ENCODE data around the gene UBR4. TPM values are rescaled to one million over a fixed set of nuclear protein-coding genes. Genes with fewer than 3 reads are reported as not detected.

The UBR4 gene
- polyA plus RNA-seq, 10 donors = 64.0 to 86.1 (median 77.4) TPM

DNA sequence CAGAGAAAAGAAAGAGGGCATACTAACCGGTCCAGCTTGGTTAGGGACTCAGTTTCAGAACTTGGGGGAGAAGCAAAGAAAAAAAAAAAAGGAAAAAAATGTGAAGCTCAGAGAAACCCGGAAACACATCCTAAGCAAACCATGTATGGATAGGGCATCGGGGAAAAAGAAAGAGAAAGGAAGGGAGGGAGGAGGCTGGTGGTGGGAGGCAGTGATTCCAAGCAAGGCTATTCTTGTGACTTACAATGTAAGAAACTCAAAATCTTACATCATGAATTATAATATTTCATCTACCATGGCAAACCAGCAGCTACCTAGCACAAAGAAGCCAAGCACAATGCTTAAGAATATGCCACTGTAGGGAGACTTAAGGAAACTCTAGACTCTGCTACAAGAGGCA lies 60.3 kb downstream of the UBR4 start:
- DNase-seq = no peak

DNA sequence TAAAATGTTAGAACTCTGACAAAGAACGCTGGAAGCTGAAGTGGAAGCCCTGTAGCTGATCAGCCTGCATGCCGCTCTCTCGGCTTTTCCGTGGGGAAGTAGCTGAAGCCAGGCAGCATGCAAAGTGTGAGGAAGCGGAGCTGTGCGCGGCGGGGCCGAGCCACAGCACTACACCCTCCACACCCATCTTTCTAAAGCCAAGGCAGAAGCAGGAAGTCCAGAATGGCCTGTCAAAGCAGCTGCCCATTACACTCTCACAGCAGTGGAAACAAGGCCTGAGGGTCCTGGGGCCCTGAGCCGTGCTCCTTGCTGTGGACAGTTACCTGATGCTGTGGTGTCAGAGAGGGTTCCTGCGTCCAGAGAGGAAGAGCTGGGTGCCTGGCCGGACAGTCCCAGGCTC lies 69.6 kb downstream of the UBR4 start:
- peak in 1 of 3 donors; percentile 7 for DNase-seq

DNA sequence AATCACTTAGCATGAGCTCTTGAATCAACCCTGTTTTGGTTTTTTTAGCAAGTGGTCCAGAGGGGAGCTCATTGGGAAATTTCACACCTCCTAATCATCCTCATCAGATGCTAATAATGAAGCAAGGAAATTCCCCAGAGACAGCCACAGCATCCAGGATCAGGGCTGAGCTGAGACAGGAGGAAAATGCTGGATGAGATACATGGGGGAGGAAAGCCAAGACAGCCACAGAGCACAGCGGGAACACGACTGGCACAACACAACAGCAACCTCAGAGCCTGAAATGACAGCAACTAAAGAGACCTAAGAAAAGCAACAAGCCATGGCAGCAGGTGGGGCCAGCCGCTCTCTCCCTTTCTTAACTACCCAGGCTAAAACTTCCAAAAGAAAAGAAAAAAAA lies 70.4 kb downstream of the UBR4 start:
- DNase-seq = no peak

DNA sequence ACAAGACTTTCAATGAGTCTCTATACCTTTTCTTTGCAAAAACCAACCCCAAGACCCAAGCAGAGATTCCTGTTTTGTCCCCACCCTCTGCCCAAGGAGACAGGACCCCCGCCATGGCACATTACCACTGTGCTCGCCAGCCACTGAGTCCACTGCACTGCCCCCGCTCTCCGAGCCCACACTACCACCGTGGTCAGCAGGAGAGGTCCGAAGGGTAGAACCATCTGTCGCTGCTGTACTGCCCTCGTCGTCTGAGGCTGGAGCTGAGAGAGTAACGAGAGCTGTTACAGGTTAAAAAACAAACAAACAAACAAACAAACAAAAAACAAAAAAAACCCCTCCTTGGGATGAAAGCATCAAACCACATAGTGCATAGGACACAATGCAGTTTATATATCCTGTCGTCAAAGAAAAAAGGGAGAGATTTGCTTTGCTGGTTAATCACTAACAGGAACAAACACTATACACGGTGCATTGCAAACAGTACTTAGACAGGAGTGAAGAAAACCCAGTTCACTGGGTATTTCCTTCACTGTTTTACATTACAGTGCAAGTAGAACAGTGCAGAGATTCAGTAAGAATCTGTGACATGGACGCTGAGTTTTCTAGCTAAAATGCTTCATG lies 71.0 kb downstream of the UBR4 start:
- DNase-seq = no peak

DNA sequence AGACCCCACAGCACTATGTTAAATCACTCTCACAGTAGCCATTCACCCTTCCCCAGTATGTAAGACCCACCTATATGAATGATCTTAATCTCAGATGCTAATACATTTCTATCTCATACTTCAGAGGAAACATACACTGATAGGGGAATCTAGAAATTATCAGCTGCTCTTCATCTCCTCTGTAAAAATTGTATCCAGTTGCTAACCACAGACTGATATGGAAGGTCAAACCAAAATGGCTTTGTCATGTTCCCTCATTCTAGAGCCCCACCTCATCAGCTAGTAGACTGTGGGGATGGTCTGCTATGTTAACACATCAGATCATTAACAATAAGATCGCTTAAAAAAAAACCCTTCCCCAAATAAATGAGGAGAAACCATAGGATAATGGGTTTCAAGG lies 71.7 kb downstream of the UBR4 start:
- no peak for DNase-seq

DNA sequence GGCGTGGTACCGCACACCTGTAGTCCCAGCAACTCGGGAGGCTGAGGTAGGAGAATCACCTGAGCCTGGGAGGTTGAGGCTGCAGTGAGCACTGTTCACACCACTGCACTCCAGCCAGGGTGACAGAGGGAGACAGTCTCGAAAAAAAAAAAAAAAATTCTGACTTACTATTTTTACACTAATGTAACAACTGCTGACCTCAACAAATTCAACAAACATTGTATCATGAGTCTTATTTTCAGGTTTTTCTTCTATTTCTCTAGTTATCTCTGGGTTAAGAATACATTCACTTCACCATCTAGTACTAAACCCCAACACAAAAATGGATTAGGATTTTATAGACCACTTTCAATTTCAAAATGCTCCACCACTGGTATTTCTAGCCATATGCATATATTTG lies 72.9 kb downstream of the UBR4 start:
- DNase-seq = no peak

DNA sequence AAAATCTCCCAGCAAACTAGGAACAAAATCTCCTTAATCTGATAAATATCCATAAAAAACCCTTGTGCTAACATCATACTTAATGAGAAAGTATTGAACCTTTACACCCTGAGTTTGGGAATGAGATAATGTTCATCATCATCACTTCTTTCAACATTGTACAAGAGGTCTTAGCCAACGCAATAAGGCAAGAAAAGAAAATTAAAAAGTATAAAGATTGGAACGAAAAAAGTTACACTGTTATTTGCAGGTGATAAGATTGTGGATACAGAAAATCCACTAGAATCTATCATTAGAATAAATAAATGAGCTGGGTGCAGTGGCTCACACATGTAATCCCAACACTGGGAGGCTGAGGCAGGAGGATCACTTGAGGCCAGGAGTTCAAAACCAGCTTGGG lies 76.7 kb downstream of the UBR4 start:
- DNase-seq = no peak

DNA sequence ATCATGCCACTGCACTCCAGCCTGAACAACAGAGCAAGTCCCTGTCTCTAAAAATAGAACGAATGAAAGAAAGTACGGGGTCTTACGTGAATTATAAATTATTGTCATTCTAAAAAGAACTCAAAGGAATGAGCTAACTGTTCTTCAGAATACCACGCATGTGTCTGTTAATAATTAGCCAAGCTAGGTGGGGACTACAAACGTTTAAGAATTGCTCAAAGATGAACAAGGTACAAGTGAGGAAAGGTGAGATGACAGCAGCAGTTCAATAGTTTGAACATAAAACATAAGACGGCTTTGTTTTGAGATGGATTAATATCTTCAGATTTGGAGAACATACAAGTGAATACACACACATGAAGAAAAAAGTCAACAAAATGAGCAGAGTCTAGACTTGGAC lies 79.6 kb downstream of the UBR4 start:
- DNase-seq = no peak

DNA sequence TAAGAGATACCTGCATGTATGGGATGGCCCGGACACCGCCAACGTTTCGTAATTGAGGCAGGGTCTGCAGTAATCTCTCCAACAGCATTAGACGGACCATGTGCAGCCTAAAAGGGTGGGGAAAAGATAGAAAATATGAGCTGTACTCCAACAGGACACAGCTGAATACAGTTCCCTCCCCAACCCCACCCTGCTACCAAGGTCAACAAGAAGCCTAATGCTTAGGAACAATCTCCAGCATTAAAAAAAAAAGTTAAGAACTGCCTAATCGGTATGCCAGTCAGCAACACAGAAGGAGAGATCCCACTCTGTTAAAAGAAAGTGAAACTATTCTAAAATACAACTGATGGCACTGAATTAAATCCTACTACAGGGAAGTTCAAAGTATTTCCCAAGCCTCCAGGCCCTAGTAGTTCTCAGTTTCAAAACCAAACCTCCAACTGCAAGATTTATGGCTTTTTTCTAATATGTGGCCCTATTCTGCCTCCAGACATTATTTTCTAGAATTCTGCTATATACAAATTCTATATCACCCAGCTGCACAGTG lies 81.0 kb downstream of the UBR4 start:
- DNase-seq = no peak

DNA sequence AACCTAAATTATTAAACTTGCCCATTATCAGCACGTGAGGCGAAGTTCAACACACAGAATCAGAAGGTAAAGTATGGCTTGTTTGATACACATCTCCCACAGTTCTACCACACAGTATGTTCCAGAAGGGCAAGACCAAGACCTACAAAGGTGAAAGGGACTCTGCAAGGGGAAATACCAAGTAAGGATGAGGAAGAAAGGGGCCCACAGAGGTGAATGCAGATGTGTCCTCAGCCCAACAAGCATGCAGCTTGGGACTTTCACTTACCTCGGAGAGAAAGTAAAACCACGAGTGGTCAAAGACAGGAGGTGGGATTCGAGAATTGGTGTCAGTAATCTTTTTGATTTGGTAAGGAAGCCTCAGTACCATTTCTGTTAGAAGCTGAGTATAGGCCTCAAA lies 85.8 kb downstream of the UBR4 start:
- DNase-seq = no peak

DNA sequence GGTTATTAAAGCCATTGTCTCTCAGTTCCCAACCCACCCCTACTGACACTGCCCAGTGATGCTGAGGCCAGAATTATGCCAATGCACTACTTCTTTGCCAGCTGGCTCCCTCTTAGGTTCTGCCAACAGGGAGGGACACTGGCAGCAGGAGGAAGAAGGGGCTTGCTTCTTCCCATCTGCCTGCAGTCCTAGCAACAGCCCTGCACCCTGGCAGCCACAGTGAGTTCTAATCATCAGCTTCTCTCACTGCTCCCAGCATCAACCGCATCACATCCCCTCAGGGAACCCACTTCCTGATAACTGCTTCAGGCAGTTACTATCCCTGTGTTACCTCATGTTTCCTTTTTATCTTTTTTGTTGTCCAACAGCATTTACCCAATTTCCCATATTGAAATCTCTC lies 86.2 kb downstream of the UBR4 start:
- no peak for DNase-seq

DNA sequence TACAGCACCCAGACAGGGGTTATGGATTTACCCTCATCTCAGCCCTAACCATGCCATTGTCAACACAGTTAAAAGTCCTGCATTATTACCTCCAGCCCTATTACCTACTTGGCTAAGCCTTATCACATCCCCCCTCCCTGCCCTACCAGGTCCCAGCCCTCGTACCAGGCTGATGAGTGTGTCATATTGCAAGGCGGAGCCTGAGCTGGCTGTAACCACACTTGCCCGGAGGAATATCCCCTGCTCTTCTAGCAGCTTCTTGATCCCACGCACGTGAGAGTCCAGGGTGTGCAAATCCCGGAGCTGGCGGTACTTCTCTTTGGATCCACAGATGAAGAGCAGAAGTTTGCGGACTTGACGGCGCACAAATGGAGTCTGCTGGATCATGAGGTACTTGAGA lies 87.4 kb downstream of the UBR4 start:
- DNase-seq = no peak

DNA sequence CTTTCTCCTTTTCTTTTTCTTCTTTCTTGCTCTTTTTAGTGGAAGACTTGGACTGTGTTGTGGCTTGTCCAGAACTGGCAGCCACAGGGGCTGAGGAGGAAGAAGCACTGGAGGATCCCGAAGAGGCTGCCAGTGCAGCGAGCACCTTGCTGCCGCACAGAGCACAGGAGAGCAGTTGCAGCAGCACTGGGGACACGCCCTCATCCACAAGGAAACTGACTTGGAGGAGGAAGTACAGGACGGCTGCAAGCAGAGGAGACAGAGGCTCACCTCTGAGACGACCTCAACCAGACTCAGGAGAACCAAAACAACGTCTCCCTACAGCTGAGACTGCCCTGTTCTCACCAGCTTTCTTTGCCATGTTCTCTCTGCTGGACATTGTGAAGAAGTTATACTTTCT lies 88.9 kb downstream of the UBR4 start:
- DNase-seq = no peak

DNA sequence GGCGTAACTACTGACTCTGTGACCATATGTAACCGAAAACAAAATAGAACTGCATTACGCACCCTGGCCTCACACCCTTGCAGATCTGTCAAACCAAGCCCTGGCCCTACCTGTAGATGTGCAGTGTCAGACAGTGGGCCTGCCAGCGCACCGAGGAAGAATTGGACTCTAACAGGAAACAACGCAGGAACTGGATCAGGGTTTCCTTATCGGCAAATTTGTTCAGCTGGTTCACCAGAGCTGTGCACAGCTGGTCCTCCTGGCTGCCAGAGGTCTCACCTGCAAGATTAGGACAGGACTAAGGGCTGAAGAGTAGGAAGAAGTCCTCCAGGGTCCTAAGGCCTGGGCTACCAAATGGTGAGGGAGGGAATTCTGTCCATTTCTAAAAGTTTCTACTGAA lies 90.0 kb downstream of the UBR4 start:
- no peak for DNase-seq

DNA sequence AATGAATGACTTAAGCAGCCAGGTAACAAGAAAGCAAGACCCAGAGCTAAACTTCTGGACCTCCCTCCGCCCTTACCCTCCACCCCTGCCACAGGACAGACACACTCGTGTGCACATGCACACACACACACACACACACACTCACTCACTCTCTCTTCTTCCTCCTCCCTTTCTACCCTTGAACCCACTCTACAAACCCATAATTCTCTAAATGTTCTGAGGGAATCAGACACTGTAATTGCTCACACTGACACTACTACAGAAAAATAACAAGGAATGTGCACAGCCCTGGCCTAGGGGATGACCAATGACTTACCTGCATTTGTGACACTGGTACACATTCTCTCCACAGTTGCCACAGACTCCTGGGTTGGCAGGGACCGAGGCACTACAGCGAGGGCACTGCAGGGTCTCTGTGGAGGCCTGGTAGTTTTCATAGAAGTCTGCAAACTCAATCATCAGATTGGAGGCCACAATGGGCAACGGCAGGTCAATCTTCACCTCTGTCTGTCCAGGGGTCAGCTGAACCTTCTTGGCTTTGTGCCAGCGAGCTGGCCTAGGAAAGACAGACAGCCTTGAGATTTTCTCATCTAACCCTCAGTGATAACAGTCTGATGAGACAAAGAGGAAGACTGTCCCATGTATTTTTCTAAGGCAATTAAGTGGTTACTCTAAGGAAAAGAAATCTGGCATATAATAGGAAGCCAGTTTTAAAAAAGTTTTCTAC lies 94.8 kb downstream of the UBR4 start:
- DNase-seq = no peak

DNA sequence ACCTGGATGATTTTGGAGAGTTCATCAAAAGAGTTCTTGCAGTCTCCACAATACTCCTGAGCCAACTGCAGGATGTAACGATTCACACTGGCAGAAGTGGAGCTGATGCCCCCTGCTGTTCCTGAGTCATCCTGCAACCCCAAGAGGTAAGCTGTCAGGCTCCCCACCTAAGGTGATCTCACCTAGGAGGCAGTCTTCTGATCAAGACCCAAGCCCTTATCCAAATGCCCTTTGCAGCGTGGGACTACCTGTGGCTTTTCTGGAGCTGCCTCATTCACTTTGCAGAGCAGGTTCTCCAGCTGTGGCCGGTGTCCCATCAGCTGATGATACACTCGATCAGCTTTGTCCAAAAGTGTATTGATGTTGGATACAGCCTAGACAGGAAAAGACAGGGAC lies 96.4 kb downstream of the UBR4 start:
- DNase-seq = peak in 1 of 3 donors; percentile 44

DNA sequence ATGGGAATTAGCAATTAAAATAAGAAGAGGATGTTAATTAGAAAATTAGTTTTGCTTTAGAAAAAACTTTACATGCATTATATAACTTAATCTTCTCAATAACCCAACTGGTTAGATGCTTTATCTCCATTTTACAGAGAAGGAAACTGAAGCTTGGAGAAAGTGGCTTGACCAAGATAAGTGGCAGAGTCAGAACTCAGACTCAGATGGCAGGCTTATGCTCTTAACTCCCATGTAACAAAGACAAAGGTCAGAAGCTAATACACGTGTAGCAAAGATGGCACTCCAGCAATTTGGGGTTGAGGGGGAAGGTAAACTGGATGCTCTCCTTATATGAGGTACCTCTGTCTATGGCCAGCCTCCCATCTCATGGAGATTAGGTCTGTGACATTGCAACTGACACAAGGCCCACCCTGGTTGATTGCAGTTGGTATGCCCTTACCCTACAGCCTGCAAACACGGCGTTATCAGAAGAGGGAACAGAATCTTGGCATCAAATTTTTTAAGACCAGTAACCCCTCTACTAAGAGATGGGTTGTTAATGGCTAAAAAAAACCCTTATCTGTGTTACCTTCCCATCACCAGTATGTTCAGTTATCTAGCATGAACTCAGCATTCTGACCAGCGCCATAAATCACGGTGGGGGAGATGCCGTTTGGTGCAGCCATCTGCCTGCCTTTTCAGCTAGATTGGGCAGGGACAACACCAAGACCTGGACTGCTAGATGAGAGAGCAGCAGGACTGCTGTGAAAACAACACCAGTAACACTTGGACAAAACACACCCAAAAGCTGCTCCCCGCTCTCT lies 97.0 kb downstream of the UBR4 start:
- DNase-seq = no peak

DNA sequence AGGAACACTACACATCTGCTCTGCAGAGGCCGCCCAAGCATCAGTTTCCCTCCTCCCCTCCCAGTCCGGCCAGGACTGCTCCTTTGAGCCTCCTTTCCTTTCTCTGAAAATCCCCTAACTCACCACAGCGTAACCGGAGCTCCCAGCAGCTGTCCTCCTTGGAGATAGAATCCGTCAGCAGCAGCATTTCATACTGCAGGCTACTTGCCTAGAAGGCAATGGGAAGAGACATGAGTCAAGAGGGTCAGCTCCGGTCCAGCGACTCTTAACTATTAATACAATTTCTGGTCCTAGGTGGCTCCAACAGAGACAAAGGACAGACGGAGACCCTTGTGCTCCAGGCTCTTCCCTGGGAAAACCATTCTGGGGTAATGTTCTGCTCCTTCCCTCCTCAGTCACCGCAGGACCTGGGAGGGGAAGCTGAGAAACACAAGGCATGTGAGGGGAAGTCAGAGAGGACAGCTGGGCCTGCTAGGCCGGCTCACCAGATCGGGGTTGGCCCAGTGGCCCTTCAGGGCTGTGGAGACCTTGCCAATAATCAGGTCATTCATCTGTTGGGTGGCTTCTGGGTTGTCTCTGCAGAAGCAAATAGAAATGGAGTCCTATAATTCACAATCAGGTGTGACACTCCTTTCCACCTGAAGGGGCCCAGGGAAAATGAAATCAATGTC lies 99.7 kb downstream of the UBR4 start:
- peak in 2 of 3 donors; percentile 38 to 71 for DNase-seq

DNA sequence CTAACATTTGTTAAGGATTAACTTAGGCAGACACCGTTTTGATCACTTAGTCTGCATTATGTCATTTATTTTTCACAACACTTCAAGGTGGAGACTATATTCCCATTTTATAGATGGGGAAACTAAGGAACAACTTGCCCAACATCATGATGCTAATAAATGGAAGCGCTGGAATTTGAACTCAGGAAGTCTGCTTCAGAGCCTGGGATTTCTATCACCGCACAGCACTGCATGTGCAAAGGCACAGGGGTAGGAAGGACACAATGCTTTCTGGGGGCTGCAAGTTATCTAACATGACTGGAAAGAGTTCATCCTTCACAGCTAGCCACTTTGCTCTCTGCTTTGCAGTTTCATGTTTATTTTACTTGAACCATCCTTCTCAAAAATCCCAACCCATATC lies 100.5 kb downstream of the UBR4 start:
- DNase-seq = no peak

DNA sequence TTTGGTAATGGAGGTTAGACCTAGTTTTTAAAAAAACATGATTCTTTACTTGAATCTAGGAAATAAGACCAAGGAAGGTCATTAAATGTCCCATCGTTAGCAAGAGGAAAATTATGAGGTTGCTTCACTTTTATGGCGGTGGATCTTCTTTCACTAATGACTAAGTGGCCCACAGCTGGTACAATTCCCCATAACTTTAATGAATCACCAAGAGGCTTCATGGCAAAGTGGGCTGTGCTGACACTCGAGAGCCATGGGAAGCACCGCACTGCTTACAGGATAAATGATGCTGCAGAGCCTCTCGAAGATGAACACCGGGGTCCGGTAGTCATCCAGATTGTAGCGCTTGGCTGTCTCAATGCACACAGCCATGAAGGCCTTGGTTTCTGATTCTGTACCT lies 108.8 kb downstream of the UBR4 start:
- DNase-seq = no peak

DNA sequence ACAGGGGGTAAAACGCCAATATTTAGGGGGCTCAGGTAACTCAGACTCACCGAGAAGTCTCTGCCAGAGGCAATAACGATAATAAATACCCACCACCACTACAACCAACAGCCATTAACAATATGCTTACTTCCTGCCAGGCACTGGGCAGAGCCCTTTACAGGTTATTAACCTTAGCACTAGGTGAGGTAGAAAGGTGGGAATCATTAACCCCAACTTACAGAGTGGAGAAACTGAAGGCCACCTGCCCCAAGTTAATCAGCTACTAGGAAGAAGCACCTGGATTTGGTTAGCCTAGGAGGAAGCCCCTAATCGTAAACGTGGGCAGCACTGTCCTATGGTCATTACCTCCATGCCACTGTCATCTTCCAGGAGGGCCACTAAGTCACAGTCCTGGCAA lies 110.0 kb downstream of the UBR4 start:
- DNase-seq = no peak

DNA sequence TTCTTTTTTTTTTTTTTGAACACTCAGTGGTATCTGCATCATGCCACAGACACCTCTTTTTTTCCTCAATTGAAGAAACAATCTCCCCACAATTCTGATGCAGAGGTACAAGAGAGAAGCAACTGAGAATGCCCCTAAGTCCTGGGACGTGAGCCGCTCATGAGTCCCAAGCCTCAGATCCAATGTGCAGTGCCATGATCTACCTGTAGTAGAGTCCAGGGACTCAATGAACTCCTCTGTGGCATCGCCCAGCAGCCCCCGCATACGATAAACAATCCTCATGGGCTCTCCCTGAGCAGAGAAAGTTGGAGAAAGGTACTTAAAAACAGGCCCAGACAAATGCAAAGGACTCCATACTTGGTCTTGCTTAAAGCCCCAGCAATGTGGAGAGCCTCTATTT lies 113.1 kb downstream of the UBR4 start:
- no peak for DNase-seq

Data from muscle of back (tissue), 11 donors.